H9 (cell line): ENCODE data around the gene SLC4A2. TPM values are rescaled to one million over a fixed set of nuclear protein-coding genes. Genes with fewer than 3 reads are reported as not detected.
A peak's percentile ranks its signal among the peaks of the same experiment; 100 is the strongest.

Experiments used
- DNase-seq: peaks from one replicate; pipeline ENCODE4 v3.0.0-alpha.2; 2017
- H2AFZ ChIP-seq: one replicate; pipeline ENCODE4 v1.6.1; 2013; ENCODE audit warnings: mild to moderate bottlenecking, low read length, control low read depth, moderate library complexity
- H2AK5ac ChIP-seq: 2 replicates; pipeline ENCODE4 v1.6.1; 2013; ENCODE audit warnings: low read length, control low read depth, mixed read lengths; ENCODE audit not compliant: insufficient read length
- H2BK120ac ChIP-seq: one replicate; pipeline ENCODE4 v1.6.1; 2013; ENCODE audit warnings: low read depth, mild to moderate bottlenecking, low read length, control low read depth, inconsistent platforms; ENCODE audit not compliant: poor library complexity, severe bottlenecking
- H2BK12ac ChIP-seq: 2 replicates; pipeline ENCODE4 v1.6.1; 2013; ENCODE audit warnings: low read length, control low read depth, mixed read lengths, low read depth; ENCODE audit not compliant: insufficient read length
- H2BK15ac ChIP-seq: 2 replicates; pipeline ENCODE4 v1.6.1; 2013; ENCODE audit warnings: low read depth, low read length, control low read depth
- H2BK20ac ChIP-seq: one replicate; pipeline ENCODE4 v1.6.1; 2013; ENCODE audit warnings: low read depth, mild to moderate bottlenecking, low read length, control low read depth, inconsistent platforms; ENCODE audit not compliant: poor library complexity, severe bottlenecking
- H2BK5ac ChIP-seq: 2 replicates; pipeline ENCODE4 v1.6.1; 2013; ENCODE audit warnings: low read length, control low read depth, mixed read lengths; ENCODE audit not compliant: insufficient read length
- H3K14ac ChIP-seq: 2 replicates; pipeline ENCODE4 v1.6.1; 2013; ENCODE audit warnings: low read length, control low read depth; ENCODE audit not compliant: insufficient read depth
- H3K18ac ChIP-seq: 2 replicates; pipeline ENCODE4 v1.6.1; 2013; ENCODE audit warnings: low read depth, mild to moderate bottlenecking, mixed read lengths, low read length, control low read depth; ENCODE audit not compliant: insufficient read length
- H3K23ac ChIP-seq: 2 replicates; pipeline ENCODE4 v1.6.1; 2013; ENCODE audit warnings: low read length, control low read depth, mixed read lengths, low read depth; ENCODE audit not compliant: insufficient read length
- H3K23me2 ChIP-seq: 2 replicates; pipeline ENCODE4 v1.6.1; 2013; ENCODE audit warnings: low read depth, mild to moderate bottlenecking, mixed read lengths, low read length, control low read depth; ENCODE audit not compliant: insufficient read length, poor library complexity, severe bottlenecking
- H3K27ac ChIP-seq: 2 replicates; pipeline ENCODE4 v1.5.1; 2013; ENCODE audit warnings: low read length, control low read depth, mixed read lengths, low read depth; ENCODE audit not compliant: insufficient read length
- H3K27me3 ChIP-seq: 2 replicates; pipeline ENCODE4 v1.6.1; 2013; ENCODE audit warnings: low read length, control low read depth, inconsistent platforms; ENCODE audit not compliant: insufficient read depth
- H3K4ac ChIP-seq: 2 replicates; pipeline ENCODE4 v1.6.1; 2013; ENCODE audit warnings: low read depth, mild to moderate bottlenecking, control low read depth, inconsistent platforms, low read length, moderate library complexity
- H3K4me1 ChIP-seq: 2 replicates; pipeline ENCODE4 v1.6.1; 2013; ENCODE audit warnings: low read length, control low read depth, inconsistent platforms; ENCODE audit not compliant: insufficient read depth
- H3K4me2 ChIP-seq: 2 replicates; pipeline ENCODE4 v1.6.1; 2013; ENCODE audit warnings: low read length, control low read depth, mixed read lengths; ENCODE audit not compliant: insufficient read length, insufficient read depth
- H3K56ac ChIP-seq: 2 replicates; pipeline ENCODE4 v1.6.1; 2013; ENCODE audit warnings: low read depth, mild to moderate bottlenecking, mixed read lengths, low read length, control low read depth; ENCODE audit not compliant: insufficient read length
- H3K79me1 ChIP-seq: 2 replicates; pipeline ENCODE4 v1.6.1; 2013; ENCODE audit warnings: low read depth, mild to moderate bottlenecking, moderate library complexity, low read length, control low read depth, inconsistent platforms; ENCODE audit not compliant: insufficient read depth, poor library complexity, severe bottlenecking
- H3K79me2 ChIP-seq: 2 replicates; pipeline ENCODE4 v1.6.1; 2013; ENCODE audit warnings: low read length, control low read depth, inconsistent platforms; ENCODE audit not compliant: insufficient read depth
- H3K9ac ChIP-seq: 2 replicates; pipeline ENCODE4 v1.6.1; 2013; ENCODE audit warnings: low read length, control low read depth, mixed read lengths; ENCODE audit not compliant: insufficient read length; ENCODE audit errors: extremely low read depth
- H3K9me3 ChIP-seq: one replicate; pipeline ENCODE4 v1.6.1; 2013; ENCODE audit warnings: low read depth, low read length, inconsistent platforms; ENCODE audit not compliant: control insufficient read depth
- H3T11ph ChIP-seq: one replicate; pipeline ENCODE4 v1.6.1; 2013; ENCODE audit warnings: mild to moderate bottlenecking, low read length, control low read depth, inconsistent platforms
- H4K20me1 ChIP-seq: one replicate; pipeline ENCODE4 v1.6.1; 2013; ENCODE audit not compliant: control insufficient read depth, insufficient read length, insufficient read depth
- H4K5ac ChIP-seq: 2 replicates; pipeline ENCODE4 v1.6.1; 2013; ENCODE audit warnings: low read depth, mild to moderate bottlenecking, mixed read lengths, low read length, control low read depth; ENCODE audit not compliant: insufficient read length
- H4K8ac ChIP-seq: replicated peaks from 2 replicates; pipeline ENCODE4 v1.6.1; 2013; ENCODE audit warnings: low read length, control low read depth, mixed read lengths, low read depth; ENCODE audit not compliant: insufficient read length
- H4K91ac ChIP-seq: 2 replicates; pipeline ENCODE4 v1.6.1; 2013; ENCODE audit warnings: low read depth, mild to moderate bottlenecking, moderate library complexity, mixed read lengths, low read length, control low read depth; ENCODE audit not compliant: insufficient read length
- H3K27ac Mint-ChIP-seq, 3 experiments: 2 replicates in 2 of 3; 3 replicates in 1 of 3; pipeline ENCODE4 v1.8.0; 2020 to 2021; ENCODE audit warnings: mixed read lengths in 3 of 3, mild to moderate bottlenecking in 1 of 3, moderate library complexity in 1 of 3
- H3K27me3 Mint-ChIP-seq: 2 replicates; pipeline ENCODE4 v1.8.0; 2021; ENCODE audit warnings: low read depth, mild to moderate bottlenecking, moderate library complexity, mixed read lengths
- H3K36me3 Mint-ChIP-seq, 3 experiments: 2 replicates in 2 of 3; 3 replicates in 1 of 3; pipeline ENCODE4 v1.8.0; 2020 to 2021; ENCODE audit warnings: low read depth in 3 of 3, mixed read lengths in 3 of 3; ENCODE audit not compliant: insufficient read depth in 1 of 3
- H3K4me1 Mint-ChIP-seq, 2 experiments: 2 replicates each; pipeline ENCODE4 v1.8.0; 2020; ENCODE audit warnings: mixed read lengths in 2 of 2
- H3K4me3 Mint-ChIP-seq, 2 experiments: 2 replicates in 1 of 2; 3 replicates in 1 of 2; pipeline ENCODE4 v1.8.0; 2020 to 2021; ENCODE audit warnings: mild to moderate bottlenecking in 2 of 2, mixed read lengths in 2 of 2, moderate library complexity in 1 of 2
- H3K9me3 Mint-ChIP-seq, 2 experiments: 2 replicates in 1 of 2; 3 replicates in 1 of 2; pipeline ENCODE4 v1.8.0; 2020; ENCODE audit warnings: mild to moderate bottlenecking in 2 of 2, mixed read lengths in 2 of 2, moderate library complexity in 1 of 2
- CTCF ChIP-seq: fragments of 200-600 bp; sonication (generic); conservative IDR thresholded peaks from 3 replicates; pipeline ENCODE4 v1.8.0; 2021; ENCODE audit warnings: antibody characterized with exemption, mild to moderate bottlenecking
- WGBS: extraction: QIAGEN DNeasy Blood & Tissue Kit; methylation state at CpG from one replicate; pipeline ENCODE4 v1.1.7; 2013; ENCODE audit warnings: missing lambda C conversion rate, low lambda C conversion rate, mixed read lengths; ENCODE audit not compliant: insufficient read length; ENCODE audit errors: extremely low coverage; 5-methylcytosine and 5-hydroxymethylcytosine counted together
- total RNA-seq: library from RNA; stranded (reverse); gene quantifications from 2 replicates; pipeline ENCODE4 v1.2.1, GENCODE V29; 2021

SLC4A2 gene
- total RNA-seq, 1 experiment from 2014 or later, result 136 TPM

- no peak overlapping the region for H3K27ac Mint-ChIP-seq
- H3K23ac ChIP-seq, result no peak overlapping the region
- H3K56ac ChIP-seq, result no peak overlapping the region
- H3K14ac ChIP-seq, result no peak overlapping the region
- H3K4me2 ChIP-seq, result no peak overlapping the region
- H3K36me3 Mint-ChIP-seq, result peaks cover 0 to 26% (median 5%) of the 10 kb centered on the region in 3 experiments; a peak in 5 of 7 replicates
- no peak overlapping the region for H3K27ac ChIP-seq
- H3K9me3 Mint-ChIP-seq, result no peaks in the 10 kb centered on the region
- no peak overlapping the region for H2BK15ac ChIP-seq
- no peaks in the 10 kb centered on the region for H4K20me1 ChIP-seq
- no peak for TF ChIP-seq CTCF
- no peak overlapping the region for H3T11ph ChIP-seq
- no peak overlapping the region for H4K8ac ChIP-seq
- no peaks in the 10 kb centered on the region for H3K9me3 ChIP-seq
- no CpG with 5 or more reads among the region's 14 CpGs for WGBS
- no peak overlapping the region for H2BK120ac ChIP-seq
- no peak overlapping the region for H3K18ac ChIP-seq
- H3K27me3 ChIP-seq, result no peaks in the 10 kb centered on the region; the same call in 1 of the 2 replicates
- no peak overlapping the region for H4K5ac ChIP-seq
- peaks cover 32 to 36% of the 10 kb centered on the region in 2 experiments for H3K4me1 Mint-ChIP-seq
- H2BK12ac ChIP-seq, result no peak overlapping the region
- no peak overlapping the region for H2BK5ac ChIP-seq
- H2BK20ac ChIP-seq, result no peak overlapping the region
- H3K4me3 Mint-ChIP-seq, result 0 out of 5 replicates have a peak overlapping the region, but pooled peaks of 1 of the 2 experiments have one; percentile 25
- H3K79me1 ChIP-seq, result peaks cover 6% of the 10 kb centered on the region
- H3K9ac ChIP-seq, result no peak overlapping the region
- H3K4me1 ChIP-seq, result no peaks in the 10 kb centered on the region
- H2AK5ac ChIP-seq, result no peak overlapping the region
- H3K27me3 Mint-ChIP-seq, result peaks cover 7% of the 10 kb centered on the region
- peaks cover 28% of the 10 kb centered on the region for H3K79me2 ChIP-seq
- no peak for DNase-seq
- H3K23me2 ChIP-seq, result peaks cover 11% of the 10 kb centered on the region
- no peak overlapping the region for H3K4ac ChIP-seq
- H4K91ac ChIP-seq, result no peak overlapping the region
- H2AFZ ChIP-seq, result no peak overlapping the region
Measured at GRCh38 chr7:151091988-151092387, 32.6 kb downstream of the SLC4A2 start.
